IMR-90 (cell line): ENCODE measurements around the gene EXOC2. TPM values are rescaled to one million over a fixed set of nuclear protein-coding genes. Genes with fewer than 3 reads are reported as not detected.

Experiments used
- ATAC-seq: fragments of 200-7000 bp; cut with Tn5 transposase; 2 replicates; pipeline ENCODE4 v1.9.1; 2020; ENCODE audit warnings: low read depth, mild to moderate bottlenecking, moderate library complexity
- BruUV-seq: library from RNA; stranded (reverse); fragments of 400-500 nt; replicated peaks from 2 replicates; lab custom pipeline; 2021; lab: Mats Ljungman, UMichigan
- CTCF ChIA-PET: fragments of 300-600 bp; formaldehyde crosslinking; extraction: SDS; loops from one replicate; lab custom pipeline; 2021; ENCODE audit warnings: antibody characterized with exemption; lab: Yijun Ruan, JAX
- POLR2A ChIA-PET: fragments of 300-600 bp; sonication (Branson Sonifier 250); formaldehyde crosslinking; loops from one replicate; lab custom pipeline; 2022; ENCODE audit warnings: antibody characterized with exemption; ENCODE audit not compliant: unreplicated experiment; lab: Charles Lee
- DNase-seq: peaks from one replicate; pipeline ENCODE4 v3.0.0; 2013
- H2AFZ ChIP-seq: replicated peaks from 2 replicates; pipeline ENCODE3; 2013; ENCODE audit warnings: low read length, mild to moderate bottlenecking; ENCODE audit not compliant: poor library complexity
- H2AK5ac ChIP-seq: 2 replicates; pipeline ENCODE4 v1.6.1; 2013; ENCODE audit warnings: low read depth, low read length, inconsistent platforms
- H2AK9ac ChIP-seq: replicated peaks from 2 replicates; pipeline ENCODE3; 2013; ENCODE audit warnings: mild to moderate bottlenecking, low read depth, low read length, moderate library complexity; ENCODE audit not compliant: poor library complexity
- H2BK120ac ChIP-seq: 2 replicates; pipeline ENCODE4 v1.6.1; 2013; ENCODE audit warnings: low read depth, low read length, inconsistent platforms
- H2BK15ac ChIP-seq: 3 replicates; pipeline ENCODE4 v1.6.1; 2013; ENCODE audit warnings: low read depth, low read length, inconsistent platforms
- H2BK20ac ChIP-seq: 2 replicates; pipeline ENCODE4 v1.6.1; 2013; ENCODE audit warnings: low read depth, mild to moderate bottlenecking, inconsistent platforms, low read length, moderate library complexity
- H2BK5ac ChIP-seq: 2 replicates; pipeline ENCODE4 v1.6.1; 2013; ENCODE audit warnings: mild to moderate bottlenecking, low read depth, low read length, inconsistent platforms; ENCODE audit not compliant: poor library complexity, severe bottlenecking
- H3K14ac ChIP-seq: replicated peaks from 2 replicates; pipeline ENCODE4 v1.6.1; 2013; ENCODE audit warnings: low read depth, low read length, inconsistent platforms
- H3K18ac ChIP-seq: 2 replicates; pipeline ENCODE4 v1.6.1; 2013; ENCODE audit warnings: low read depth, low read length, control low read depth
- H3K23ac ChIP-seq: 2 replicates; pipeline ENCODE4 v1.6.1; 2013; ENCODE audit warnings: low read depth, low read length, inconsistent platforms
- H3K27ac ChIP-seq: 2 replicates; pipeline ENCODE4 v1.5.1; 2013; ENCODE audit warnings: mild to moderate bottlenecking, control low read depth, low read length; ENCODE audit not compliant: insufficient read depth
- H3K27me3 ChIP-seq: 2 replicates; pipeline ENCODE4 v1.6.1; 2013; ENCODE audit warnings: low read length; ENCODE audit not compliant: control insufficient read depth, insufficient read depth
- H3K36me3 ChIP-seq: 2 replicates; pipeline ENCODE4 v1.6.1; 2013; ENCODE audit warnings: low read length, mixed read lengths; ENCODE audit not compliant: control insufficient read depth, insufficient read depth
- H3K4ac ChIP-seq: 2 replicates; pipeline ENCODE4 v1.6.1; 2013; ENCODE audit warnings: low read depth, low read length, inconsistent platforms
- H3K4me1 ChIP-seq: 2 replicates; pipeline ENCODE4 v1.6.1; 2013; ENCODE audit warnings: low read length, mixed read lengths; ENCODE audit not compliant: control insufficient read depth, insufficient read depth
- H3K4me2 ChIP-seq: 2 replicates; pipeline ENCODE4 v1.6.1; 2013; ENCODE audit warnings: low read depth, mild to moderate bottlenecking, control low read depth, low read length, moderate library complexity
- H3K4me3 ChIP-seq: 2 replicates; pipeline ENCODE4 v1.5.1; 2013; ENCODE audit warnings: low read depth, mild to moderate bottlenecking, control low read depth, low read length, moderate library complexity; ENCODE audit not compliant: insufficient read depth
- H3K56ac ChIP-seq: 2 replicates; pipeline ENCODE4 v1.6.1; 2013; ENCODE audit warnings: low read length, inconsistent platforms; ENCODE audit not compliant: insufficient read depth; ENCODE audit errors: extremely low read depth
- H3K79me1 ChIP-seq, 2 experiments: 2 replicates each; pipeline ENCODE4 v1.6.1; 2013; ENCODE audit warnings: low read length in 2 of 2, inconsistent platforms in 1 of 2, low read depth in 1 of 2
- H3K9ac ChIP-seq: 2 replicates; pipeline ENCODE4 v1.6.1; 2013; ENCODE audit warnings: low read depth, low read length, control low read depth
- H3K9me1 ChIP-seq: 2 replicates; pipeline ENCODE4 v1.6.1; 2013; ENCODE audit warnings: low read length, inconsistent platforms; ENCODE audit not compliant: insufficient read depth
- H3K9me3 ChIP-seq: 2 replicates; pipeline ENCODE4 v1.6.1; 2013; ENCODE audit warnings: low read length; ENCODE audit not compliant: control insufficient read depth, insufficient read depth
- H4K20me1 ChIP-seq: 2 replicates; pipeline ENCODE4 v1.6.1; 2013; ENCODE audit warnings: low read length, inconsistent platforms; ENCODE audit not compliant: insufficient read depth
- H4K5ac ChIP-seq: 2 replicates; pipeline ENCODE4 v1.6.1; 2013; ENCODE audit warnings: mild to moderate bottlenecking, low read depth, low read length, control low read depth
- H4K8ac ChIP-seq, 2 experiments: 2 replicates each; pipeline ENCODE4 v1.6.1; 2013; ENCODE audit warnings: low read depth in 2 of 2, low read length in 2 of 2, control low read depth in 1 of 2, inconsistent platforms in 1 of 2
- H4K91ac ChIP-seq: 2 replicates; pipeline ENCODE4 v1.6.1; 2013; ENCODE audit warnings: low read depth, low read length, inconsistent platforms; ENCODE audit not compliant: insufficient read depth
- BHLHE40 ChIP-seq: fragments of 150-350 bp; IDR thresholded peaks from 2 replicates; pipeline ENCODE4 v1.6.1; 2016; ENCODE audit warnings: mild to moderate bottlenecking, low read depth, low read length
- CTCF ChIP-seq: conservative IDR thresholded peaks from 2 replicates; pipeline ENCODE4 v1.5.1; 2012; ENCODE audit warnings: mild to moderate bottlenecking, low read depth, low read length, improper control_type of control experiment
- FOS ChIP-seq: fragments of 150-350 bp; IDR thresholded peaks from 2 replicates; pipeline ENCODE4 v1.6.1; 2016; ENCODE audit warnings: low read depth, low read length
- MXI1 ChIP-seq: IDR thresholded peaks from 2 replicates; pipeline ENCODE4 v1.6.1; 2012; ENCODE audit warnings: low read depth, mild to moderate bottlenecking, low read length, moderate library complexity, borderline replicate concordance
- NFE2L2 ChIP-seq: fragments of 150-350 bp; IDR thresholded peaks from 2 replicates; pipeline ENCODE4 v1.6.1; 2016; ENCODE audit warnings: low read depth, mild to moderate bottlenecking, low read length
- POLR2A ChIP-seq: IDR thresholded peaks from 2 replicates; pipeline ENCODE4 v1.6.1; 2012; ENCODE audit warnings: mild to moderate bottlenecking, low read depth, low read length
- SMC3 ChIP-seq: fragments of 150-350 bp; IDR thresholded peaks from 2 replicates; pipeline ENCODE4 v1.6.1; 2016; ENCODE audit warnings: low read depth, mild to moderate bottlenecking, antibody characterized with exemption, low read length, moderate library complexity
- whole genome bisulfite sequencing, 2 experiments: methylation state at CpG; one replicate each; pipeline versions ENCODE4 v1.1.5 to v1.1.7; 2013; ENCODE audit warnings: missing lambda C conversion rate in 2 of 2; ENCODE audit not compliant: insufficient read length in 1 of 2; ENCODE audit errors: extremely low coverage in 2 of 2; 5-methylcytosine and 5-hydroxymethylcytosine counted together
- dilution Hi-C: fragments of 300-500 bp; cut with HindIII; formaldehyde crosslinking; loops from one replicate; pipeline ENCODE4 v1.14.3; 2018; ENCODE audit warnings: low sequenced_read_pairs; ENCODE audit not compliant: unreplicated experiment
- in situ Hi-C: fragments of 300-500 bp; cut with MboI; formaldehyde crosslinking; loops from 3 replicates; pipeline ENCODE4 v1.14.3; 2019; ENCODE audit warnings: low sequenced_read_pairs, inconsistent platforms, mixed read lengths
- intact Hi-C: fragments of 100-400 bp; cut with micrococcal nuclease; formaldehyde crosslinking; loops from 2 replicates; pipeline ENCODE4 v1.10.0; 2022
- polyA plus RNA-seq, 3 experiments: library from polyadenylated mRNA; depleted of rRNA; stranded (reverse); fragments of >200 nt; gene quantifications; 2 replicates each; pipeline ENCODE4 v1.2.3, GENCODE V29; 2012; ENCODE audit warnings: low replicate concordance in 1 of 3
- total RNA-seq: library from RNA; depleted of rRNA; stranded (reverse); fragments of >200 nt; gene quantifications from 2 replicates; pipeline ENCODE4 v1.2.3, GENCODE V29; 2012

EXOC2 gene
- total and polyA plus RNA-seq, 2 of the 4 experiments (the other 2 are of a cell fraction), result 13.1 to 37.3 TPM

- no peak overlapping the region for H3K14ac ChIP-seq
- H2AK5ac ChIP-seq, result no peak overlapping the region
- in situ Hi-C loops (no loop called here), dilution Hi-C loops (no loop called here), intact Hi-C loops (loop anchor here (5.0 kb wide), 1 partner anchor 152 kb away; no protein-coding TSS in a partner anchor)
- ATAC-seq, result no peak; the same call in 1 of the 2 replicates
- no peaks in the 10 kb centered on the region for H3K79me1 ChIP-seq
- H2BK5ac ChIP-seq, result no peak overlapping the region
- no peak for TF ChIP-seq BHLHE40
- TF ChIP-seq CTCF, result no peak
- TF ChIP-seq FOS, result no peak
- no peak for TF ChIP-seq NFE2L2
- no peak for TF ChIP-seq SMC3
- no peak for TF ChIP-seq POLR2A
- TF ChIP-seq MXI1, result no peak
- POLR2A ChIA-PET, result no interaction called here
- H4K5ac ChIP-seq, result no peak overlapping the region
- no peak overlapping the region for H2AK9ac ChIP-seq
- no peak overlapping the region for H2BK20ac ChIP-seq
- CTCF ChIA-PET, result no interaction called here
- WGBS, 2 experiments, result 87% methylated on average over 3 of the region's 4 CpGs; no CpG with 5 or more reads in 1 of the 2 experiments
- H3K23ac ChIP-seq, result no peak overlapping the region
- H2BK15ac ChIP-seq, result no peak overlapping the region
- DNase-seq, result no peak
- no peaks in the 10 kb centered on the region for H3K9me3 ChIP-seq
- H3K18ac ChIP-seq, result no peak overlapping the region; the same call in 1 of the 2 replicates
- H3K9me1 ChIP-seq, result peaks cover 4% of the 10 kb centered on the region
- H3K9ac ChIP-seq, result no peak overlapping the region
- no peak overlapping the region for H3K27ac ChIP-seq
- H4K91ac ChIP-seq, result no peak overlapping the region
- no peak overlapping the region for H3K4ac ChIP-seq
- no peaks in the 10 kb centered on the region for H3K4me1 ChIP-seq
- H3K4me2 ChIP-seq, result no peak overlapping the region
- BruUV-seq, result no TSS peak
- no peak overlapping the region for H3K56ac ChIP-seq
- H3K36me3 ChIP-seq, result peaks cover 20% of the 10 kb centered on the region
- H3K4me3 ChIP-seq, result no peak overlapping the region
- H4K8ac ChIP-seq, result no peak overlapping the region
- H4K20me1 ChIP-seq, result no peaks in the 10 kb centered on the region
- no peak overlapping the region for H2BK120ac ChIP-seq
- no peaks in the 10 kb centered on the region for H3K27me3 ChIP-seq
- H2AFZ ChIP-seq, result no peak overlapping the region
These were observed 203.9 kb downstream of the EXOC2 start for GRCh38 chr6:489001-489400.
